ENCODE measurements around the gene DHRSX.

- TF ChIP-seq CTCF (IDR thresholded peaks at IDR 0.05) (no peak), POLR2A (IDR thresholded peaks at IDR 0.05) (no peak)
Observed at GRCh38 chrX:2435465-2435864, 65.3 kb downstream of the DHRSX start.

Data from thyroid gland (tissue), 4 donors.